BJ (cell line): ENCODE measurements around the gene GIPC3. TPM values are rescaled to one million over a fixed set of nuclear protein-coding genes. Genes with fewer than 3 reads are reported as not detected.

Source experiments
- CTCF ChIA-PET: fragments of 350-600 bp; formaldehyde crosslinking; extraction: SDS; loops from one replicate; lab custom pipeline; 2021; ENCODE audit warnings: antibody characterized with exemption, inconsistent platforms; lab: Yijun Ruan, JAX
- POLR2A ChIA-PET: fragments of 300-600 bp; sonication (Branson Sonifier 250); formaldehyde crosslinking; extraction: SDS; loops from one replicate; lab custom pipeline; 2021; ENCODE audit warnings: antibody characterized with exemption; lab: Charles Lee
- DNase-seq: peaks from one replicate; pipeline ENCODE4 v3.0.0-alpha.2; 2011; ENCODE audit warnings: low read depth
- H3K27me3 ChIP-seq: 2 replicates; pipeline ENCODE4 v1.6.0; 2011; ENCODE audit warnings: low read length; ENCODE audit not compliant: control insufficient read depth, insufficient read depth
- H3K36me3 ChIP-seq: 2 replicates; pipeline ENCODE4 v1.5.1; 2011; ENCODE audit warnings: low read length; ENCODE audit not compliant: control insufficient read depth, insufficient read depth
- H3K4me3 ChIP-seq: 2 replicates; pipeline ENCODE4 v1.5.1; 2011; ENCODE audit warnings: low read depth, mild to moderate bottlenecking, control low read depth, low read length
- CTCF ChIP-seq: IDR thresholded peaks from 2 replicates; pipeline ENCODE4 v1.5.1; 2011; ENCODE audit warnings: low read depth, mild to moderate bottlenecking, control low read depth, inconsistent platforms, low read length, moderate library complexity; ENCODE audit not compliant: insufficient read depth
- polyA plus RNA-seq: library from polyadenylated mRNA; depleted of rRNA; stranded (reverse); fragments of >200 nt; gene quantifications from 2 replicates; pipeline ENCODE4 v1.2.3, GENCODE V29; 2011

Gene GIPC3
- polyA plus RNA-seq, 1 experiment: 0.63 TPM

- DNase-seq: no peak
- Histone ChIP-seq H3K27me3 (0 out of 2 replicates have a peak, but pooled peaks cover 1% of the 10 kb centered on the region), H3K36me3 (no peaks in the 10 kb centered on the region), H3K4me3 (no peak overlapping the region)
- POLR2A ChIA-PET: no interaction called here
- CTCF ChIA-PET: interaction anchor here (1.0 to 2.0 kb wide), 3 partner anchors 10 to 41 kb away, joined by 3 to 10 read pairs (median 4); no protein-coding TSS in a partner anchor
- TF ChIP-seq CTCF: peak; percentile 55
Measured at GRCh38 chr19:3586127-3586626, 899 bp downstream of the GIPC3 start.

GRCh38 chr19:3586707-3587346 lies 1.5 kb downstream of the GIPC3 start:
- no peak for DNase-seq
- no peak for TF ChIP-seq CTCF
- ChIA-PET POLR2A (no interaction called here), CTCF (interaction anchor here (1.0 to 2.0 kb wide), 3 partner anchors 9 to 42 kb away, joined by 3 to 10 read pairs (median 4); no protein-coding TSS in a partner anchor)
- Histone ChIP-seq H3K27me3 (0 out of 2 replicates have a peak, but pooled peaks cover 1% of the 10 kb centered on the region), H3K36me3 (no peaks in the 10 kb centered on the region), H3K4me3 (no peak overlapping the region)

GRCh38 chr19:3589439-3589838 lies 4.2 kb downstream of the GIPC3 start:
- no peak for TF ChIP-seq CTCF
- POLR2A ChIA-PET: no interaction called here
- no peak for DNase-seq
- CTCF ChIA-PET: no interaction called here
- Histone ChIP-seq H3K36me3 (no peaks in the 10 kb centered on the region), H3K27me3 (0 out of 2 replicates have a peak, but pooled peaks cover 1% of the 10 kb centered on the region), H3K4me3 (no peak overlapping the region)

- no peak overlapping the region for H3K4me3 ChIP-seq
- H3K36me3 ChIP-seq: no peaks in the 10 kb centered on the region
- TF ChIP-seq CTCF: no peak
- ChIA-PET POLR2A (no interaction called here), CTCF (interaction anchor here (0.9 to 1.0 kb wide), 2 partner anchors 13 to 16 kb away, joined by 3 read pairs; no protein-coding TSS in a partner anchor)
- DNase-seq: no peak
- 0 out of 2 replicates have a peak, but pooled peaks cover 1% of the 10 kb centered on the region for H3K27me3 ChIP-seq
Measured at GRCh38 chr19:3589949-3590348, 4.7 kb downstream of the GIPC3 start.

- Histone ChIP-seq H3K4me3 (no peak overlapping the region), H3K27me3 (no peaks in the 10 kb centered on the region), H3K36me3 (no peaks in the 10 kb centered on the region)
- no peak for TF ChIP-seq CTCF
- ChIA-PET CTCF (interaction anchor here (1.0 kb wide), 1 partner anchor 14 kb away, joined by 3 read pairs; no protein-coding TSS in a partner anchor), POLR2A (no interaction called here)
- no peak for DNase-seq
Measured at GRCh38 chr19:3590991-3591659, 5.8 kb downstream of the GIPC3 start.
